Liver (tissue), 9 donors: Measurements from ENCODE around the gene TBC1D5. TPM values are rescaled to one million over a fixed set of nuclear protein-coding genes. Genes with fewer than 3 reads are reported as not detected.

Experiments
- DNase-seq: peaks from one replicate; pipeline ENCODE4 v3.0.0-alpha.2; 2017; ENCODE audit warnings: low spot score
- H3K27ac ChIP-seq, 2 donors: one replicate each; pipeline ENCODE4 v1.7.0; 2013; ENCODE audit warnings: inconsistent platforms in 2 of 2, low read length in 2 of 2, control low read depth in 1 of 2, low read depth in 1 of 2, mild to moderate bottlenecking in 1 of 2
- H3K27me3 ChIP-seq, 4 donors: one replicate each; pipeline versions ENCODE4 v1.6.1 to v1.7.0; 2013; ENCODE audit warnings: low read length in 3 of 4, inconsistent platforms in 1 of 4, mild to moderate bottlenecking in 1 of 4, moderate library complexity in 1 of 4; ENCODE audit not compliant: control insufficient read depth in 4 of 4, insufficient read depth in 4 of 4
- H3K36me3 ChIP-seq, 4 donors: one replicate each; pipeline versions ENCODE4 v1.6.1 to v1.7.0; 2013; ENCODE audit warnings: low read length in 3 of 4, mild to moderate bottlenecking in 3 of 4, low read depth in 1 of 4, moderate library complexity in 1 of 4; ENCODE audit not compliant: control insufficient read depth in 4 of 4, insufficient read depth in 3 of 4
- H3K4me1 ChIP-seq, 4 donors: one replicate each; pipeline versions ENCODE4 v1.6.1 to v1.7.0; 2013; ENCODE audit warnings: low read length in 3 of 4, mild to moderate bottlenecking in 3 of 4, moderate library complexity in 1 of 4; ENCODE audit not compliant: control insufficient read depth in 4 of 4, insufficient read depth in 4 of 4
- H3K4me3 ChIP-seq, 3 donors: one replicate each; pipeline versions ENCODE4 v1.6.1 to v1.7.0; 2013; ENCODE audit warnings: low read length in 3 of 3, control low read depth in 1 of 3, low read depth in 1 of 3, mild to moderate bottlenecking in 1 of 3
- H3K9ac ChIP-seq, 2 donors: one replicate each; pipeline ENCODE4 v1.7.0; 2013; ENCODE audit warnings: low read length in 2 of 2, mild to moderate bottlenecking in 2 of 2, moderate library complexity in 2 of 2, control low read depth in 1 of 2, low read depth in 1 of 2
- H3K9me3 ChIP-seq, 4 donors: one replicate each; pipeline versions ENCODE4 v1.6.1 to v1.7.0; 2013; ENCODE audit warnings: low read length in 3 of 4; ENCODE audit not compliant: control insufficient read depth in 4 of 4
- ATF3 ChIP-seq: IDR thresholded peaks from 2 replicates; pipeline ENCODE4 v1.6.1; 2016; ENCODE audit warnings: antibody characterized with exemption
- CTCF ChIP-seq: fragments of 150-350 bp; IDR thresholded peaks from 2 replicates; pipeline ENCODE4 v1.5.1; 2017; ENCODE audit warnings: improper control_type of control experiment, low read depth, low read length; ENCODE audit not compliant: missing input control
- FOXA2 ChIP-seq: IDR thresholded peaks from 2 replicates; pipeline ENCODE4 v1.6.1; 2016; ENCODE audit warnings: antibody characterized with exemption
- GABPA ChIP-seq, 2 donors: IDR thresholded peaks in 1 of 2; conservative IDR thresholded peaks in 1 of 2; 2 replicates each; pipeline ENCODE4 v1.6.1; 2016; ENCODE audit warnings: antibody characterized with exemption in 2 of 2, mild to moderate bottlenecking in 1 of 2, moderate library complexity in 1 of 2
- HNF4A ChIP-seq, 2 donors: conservative IDR thresholded peaks; 2 replicates each; pipeline ENCODE4 v1.6.1; 2016; ENCODE audit warnings: antibody characterized with exemption in 2 of 2, mild to moderate bottlenecking in 2 of 2
- HNF4G ChIP-seq: IDR thresholded peaks from 2 replicates; pipeline ENCODE4 v1.6.1; 2016; ENCODE audit warnings: antibody characterized with exemption
- JUND ChIP-seq, 2 donors: IDR thresholded peaks; 2 replicates each; pipeline ENCODE4 v1.6.1; 2016; ENCODE audit warnings: antibody characterized with exemption in 2 of 2
- MAX ChIP-seq: IDR thresholded peaks from 2 replicates; pipeline ENCODE4 v1.6.1; 2016; ENCODE audit warnings: antibody characterized with exemption
- REST ChIP-seq: IDR thresholded peaks from 2 replicates; pipeline ENCODE4 v1.6.1; 2016; ENCODE audit warnings: antibody characterized with exemption, mild to moderate bottlenecking
- SP1 ChIP-seq: IDR thresholded peaks from 2 replicates; pipeline ENCODE4 v1.6.1; 2018; ENCODE audit warnings: antibody characterized with exemption, mild to moderate bottlenecking
- YY1 ChIP-seq: IDR thresholded peaks from 2 replicates; pipeline ENCODE4 v1.6.1; 2016; ENCODE audit warnings: antibody characterized with exemption, mild to moderate bottlenecking
- ZBTB33 ChIP-seq: IDR thresholded peaks from 2 replicates; pipeline ENCODE4 v1.6.1; 2016; ENCODE audit warnings: antibody characterized with exemption
- polyA plus RNA-seq, 2 donors: library from polyadenylated mRNA; stranded (reverse) in 1 of 2; unstranded in 1 of 2; fragments of 200-250 nt in 1 of 2; fragments of >200 nt in 1 of 2; fragmentation: Nextera tagmentation in 1 of 2; extraction: Ambion mirVana in 1 of 2; gene quantifications; one replicate each; pipeline versions ENCODE4 v1.2.1 to v1.2.3, GENCODE V29; 2013 to 2015
- total RNA-seq, 2 donors: library from RNA; depleted of rRNA; stranded (reverse); fragments of >200 nt; gene quantifications; one replicate each; pipeline ENCODE4 v1.2.3, GENCODE V29; 2014
- donor health status: healthy.
- donor health status: healthy.
- donor health status: healthy.
- donor health status: healthy.
- donor health status: healthy.

The TBC1D5 gene
- total and polyA plus RNA-seq, 4 donors = 9.1 to 45.6 (median 25.6) TPM

GRCh38 chr3:17515445-17516234 lies 226.8 kb downstream of the TBC1D5 start (continued):
- TF ChIP-seq GABPA (IDR thresholded peaks at IDR 0.05 in 1 of 2, conservative IDR thresholded peaks at IDR 0.05 in 1 of 2) (no peak), JUND (IDR thresholded peaks at IDR 0.05) (no peak), ZBTB33 (no peak), HNF4G (no peak), FOXA2 (no peak), MAX (no peak)

GRCh38 chr3:17514597-17514996 lies 227.8 kb downstream of the TBC1D5 start:
- DNase-seq = no peak
- Histone ChIP-seq H3K27me3 (no peaks in the 10 kb centered on the region), H3K9me3 (no peaks in the 10 kb centered on the region), H3K36me3 (no peaks in the 10 kb centered on the region), H3K27ac (no peak overlapping the region), H3K4me3 (no peak overlapping the region), H3K4me1 (no peaks in the 10 kb centered on the region), H3K9ac (no peak overlapping the region)
- no peak for TF ChIP-seq HNF4A (conservative IDR thresholded peaks at IDR 0.05)
- no peak for TF ChIP-seq REST
- TF ChIP-seq GABPA (IDR thresholded peaks at IDR 0.05 in 1 of 2, conservative IDR thresholded peaks at IDR 0.05 in 1 of 2) = no peak
- TF ChIP-seq YY1 = no peak
- no peak for TF ChIP-seq ATF3
- TF ChIP-seq CTCF = no peak
- TF ChIP-seq SP1 = no peak
- TF ChIP-seq HNF4G = no peak
- no peak for TF ChIP-seq ZBTB33
